Measurements from ENCODE around the gene ALKBH6. TPM values are rescaled to one million over a fixed set of nuclear protein-coding genes. Genes with fewer than 3 reads are reported as not detected.

ALKBH6 gene
- total and polyA plus RNA-seq, 2 of the 8 experiments (the other 6 are each of a cell fraction or from before 2014, with no cell fraction given) = 19.2 to 33.3 TPM

- peak within 1 kb of the TSS; percentile 39; the same call in 1 of the 2 replicates for H2BK12ac ChIP-seq (ENCODE audit: low read depth, low read length)
- peak within 1 kb of the TSS; percentile 46; the same call in 1 of the 2 replicates for H2BK15ac ChIP-seq (ENCODE audit: low read length)
- 0 out of 2 replicates have a peak within 1 kb of the TSS, but pooled peaks have one; percentile 61 for H2BK20ac ChIP-seq (ENCODE audit: low read length)
- H3K4me3 ChIP-seq (ENCODE audit: extremely low read depth in 1 of 4, insufficient read depth in 2 of 4, low read depth in 3 of 4, low read length in 4 of 4) = peak within 1 kb of the TSS; percentile 42 to 78 (median 52)
- peak within 1 kb of the TSS; percentile 51 for H3K56ac ChIP-seq (replicated peaks; ENCODE audit: insufficient read length, low read depth, low read length)
- no peaks in the 10 kb centered on the region for H3K27me3 ChIP-seq (replicated peaks in 1 of 4; ENCODE audit: control insufficient read depth in 3 of 4, extremely low read depth in 1 of 4, insufficient read depth in 3 of 4, low read length in 3 of 4)
- peak within 1 kb of the TSS; percentile 77; the same call in 1 of the 2 replicates for H4K8ac ChIP-seq (ENCODE audit: extremely low read depth, insufficient read depth, low read length)
- ChIA-PET CTCF (ENCODE audit: partially characterized antibody) (interaction anchor here (0.5 to 2.3 kb wide), 6 partner anchors 11 to 407 kb away, joined by 3 to 19 read pairs (median 3); no protein-coding TSS in a partner anchor), POLR2A (ENCODE audit: partially characterized antibody) (interaction anchor here (0.6 to 1.9 kb wide), 14 partner anchors 9 to 376 kb away, joined by 3 to 10 read pairs (median 4); partner anchors contain the start of genes CLIP3, SDHAF1, THAP8 and WDR62)
- H3K4me2 ChIP-seq (ENCODE audit: insufficient read depth in 1 of 2, low read depth in 2 of 2, low read length in 2 of 2) = peak within 1 kb of the TSS; percentile 57 to 78
- peak within 1 kb of the TSS; percentile 71 for H3K4ac ChIP-seq (replicated peaks; ENCODE audit: insufficient read length, low read depth, low read length)
- DNase-seq (ENCODE audit: low read depth in 1 of 2, low spot score in 2 of 2) = peak in 1 of 2 experiments; percentile 81
- H4K5ac ChIP-seq (ENCODE audit: insufficient read length, low read depth, low read length) = peak within 1 kb of the TSS; percentile 76
- no peak within 1 kb of the TSS; the same call in 1 of the 2 replicates for H2AK5ac ChIP-seq (ENCODE audit: low read depth, low read length)
- peak within 1 kb of the TSS; percentile 88 for H4K91ac ChIP-seq (replicated peaks; ENCODE audit: insufficient read length, low read length)
- H3K14ac ChIP-seq (ENCODE audit: insufficient read length) = no peak within 1 kb of the TSS
- H3K23ac ChIP-seq (ENCODE audit: insufficient read length) = no peak within 1 kb of the TSS
- peak within 1 kb of the TSS; percentile 76; the same call in 1 of the 2 replicates for H2BK5ac ChIP-seq (ENCODE audit: low read depth, low read length)
- no peak within 1 kb of the TSS for H2AFZ ChIP-seq (ENCODE audit: low read length)
- peak within 1 kb of the TSS; percentile 97 for H3K18ac ChIP-seq (ENCODE audit: extremely low read depth, low read length)
- H3K36me3 ChIP-seq (ENCODE audit: control insufficient read depth in 2 of 4, insufficient read depth in 4 of 4, low read length in 3 of 4) = peaks cover 0 to 4% (median 0%) of the 10 kb centered on the region in 4 experiments; a peak in 2 of 8 replicates
- peak within 1 kb of the TSS in 2 of 4 experiments; percentile 35 to 41; a peak in 4 of 7 replicates for H3K9ac ChIP-seq (replicated peaks in 1 of 4; ENCODE audit: extremely low read depth in 1 of 4, low read depth in 3 of 4, low read length in 3 of 4)
- H2BK120ac ChIP-seq (replicated peaks; ENCODE audit: low read depth, low read length) = no peak within 1 kb of the TSS
- H4K20me1 ChIP-seq (replicated peaks in 1 of 2; ENCODE audit: control insufficient read depth in 1 of 2, insufficient read depth in 2 of 2, low read length in 2 of 2) = no peaks in the 10 kb centered on the region
- FAIRE-seq = peak; percentile 88
- peaks cover 0 to 16% (median 8%) of the 10 kb centered on the region in 4 experiments; a peak in 5 of 7 replicates for H3K4me1 ChIP-seq (replicated peaks in 1 of 4; ENCODE audit: control insufficient read depth in 3 of 4, insufficient read depth in 4 of 4, low read length in 3 of 4)
- no peaks in the 10 kb centered on the region for H3K9me3 ChIP-seq (ENCODE audit: insufficient read depth in 2 of 2, low read depth in 1 of 2, low read length in 1 of 2)
- 20% methylated on average over 17 of the region's 19 CpGs; no CpG with 5 or more reads in 1 of the 2 experiments for WGBS, 2 experiments (ENCODE audit: extremely low coverage in 1 of 2, insufficient coverage in 1 of 2, insufficient read length in 1 of 2, insufficient replicate concordance in 2 of 2, low coverage in 1 of 2, low lambda C conversion rate in 2 of 2, missing lambda C conversion rate in 1 of 2)
- H3K23me2 ChIP-seq (ENCODE audit: low read depth, low read length) = peaks cover 12% of the 10 kb centered on the region
- no peaks in the 10 kb centered on the region for H3K79me2 ChIP-seq (ENCODE audit: control insufficient read depth in 1 of 2, insufficient read depth in 2 of 2, low read length in 2 of 2)
- no peak within 1 kb of the TSS; the same call in 1 of the 2 replicates for H3K27ac ChIP-seq (ENCODE audit: low read depth, low read length)
- TF ChIP-seq POLR2A (IDR thresholded peaks at IDR 0.05; ENCODE audit: control extremely low read depth in 1 of 2, low read depth in 2 of 2, low read length in 2 of 2) (peak in 1 of 2 experiments; percentile 67; a peak in 2 of 3 replicates), POLR2AphosphoS5 (IDR thresholded peaks at IDR 0.05; ENCODE audit: low read depth, low read length) (peak; percentile 28; the same call in 1 of the 2 replicates), SP1 (IDR thresholded peaks at IDR 0.05; ENCODE audit: low read depth, low read length) (no peak), SIN3A (conservative IDR thresholded peaks at IDR 0.05 in 1 of 2, IDR thresholded peaks at IDR 0.05 in 1 of 2; ENCODE audit: low read depth in 1 of 2, low read length in 2 of 2) (peak; percentile 30 to 60; a peak in 1 of 4 replicates), KDM5A (IDR thresholded peaks at IDR 0.05; ENCODE audit: low read length) (no peak), EP300 (IDR thresholded peaks at IDR 0.05; ENCODE audit: borderline replicate concordance in 1 of 2, low read depth in 2 of 2, low read length in 2 of 2) (no peak), RFX5 (IDR thresholded peaks at IDR 0.05; ENCODE audit: borderline replicate concordance, low read depth, low read length) (no peak), KDM4A (IDR thresholded peaks at IDR 0.05; ENCODE audit: low read depth, low read length, severe bottlenecking) (peak; percentile 51), PHF8 (conservative IDR thresholded peaks at IDR 0.05; ENCODE audit: low read depth, low read length) (peak; percentile 56; the same call in 1 of the 2 replicates), MAX (IDR thresholded peaks at IDR 0.05) (peak; percentile 53)
- H3K79me1 ChIP-seq (ENCODE audit: low read depth, low read length) = no peaks in the 10 kb centered on the region
Observed at GRCh38 chr19:36008336-36008978, 5.6 kb downstream of the ALKBH6 start, which contains the start of gene SYNE4. Gene SYNE4, minus strand, starts transcription at chr19:36008813. Its CDS starts 132 bp downstream, at chr19:36008681.
